ENCODE measurements around the gene NEUROG1. TPM values are rescaled to one million over a fixed set of nuclear protein-coding genes. Genes with fewer than 3 reads are reported as not detected.
A peak's percentile ranks its signal among the peaks of the same experiment; 100 is the strongest.

NEUROG1 gene, protein sequence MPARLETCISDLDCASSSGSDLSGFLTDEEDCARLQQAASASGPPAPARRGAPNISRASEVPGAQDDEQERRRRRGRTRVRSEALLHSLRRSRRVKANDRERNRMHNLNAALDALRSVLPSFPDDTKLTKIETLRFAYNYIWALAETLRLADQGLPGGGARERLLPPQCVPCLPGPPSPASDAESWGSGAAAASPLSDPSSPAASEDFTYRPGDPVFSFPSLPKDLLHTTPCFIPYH
- not detected in 2 replicates for total RNA-seq

DNA sequence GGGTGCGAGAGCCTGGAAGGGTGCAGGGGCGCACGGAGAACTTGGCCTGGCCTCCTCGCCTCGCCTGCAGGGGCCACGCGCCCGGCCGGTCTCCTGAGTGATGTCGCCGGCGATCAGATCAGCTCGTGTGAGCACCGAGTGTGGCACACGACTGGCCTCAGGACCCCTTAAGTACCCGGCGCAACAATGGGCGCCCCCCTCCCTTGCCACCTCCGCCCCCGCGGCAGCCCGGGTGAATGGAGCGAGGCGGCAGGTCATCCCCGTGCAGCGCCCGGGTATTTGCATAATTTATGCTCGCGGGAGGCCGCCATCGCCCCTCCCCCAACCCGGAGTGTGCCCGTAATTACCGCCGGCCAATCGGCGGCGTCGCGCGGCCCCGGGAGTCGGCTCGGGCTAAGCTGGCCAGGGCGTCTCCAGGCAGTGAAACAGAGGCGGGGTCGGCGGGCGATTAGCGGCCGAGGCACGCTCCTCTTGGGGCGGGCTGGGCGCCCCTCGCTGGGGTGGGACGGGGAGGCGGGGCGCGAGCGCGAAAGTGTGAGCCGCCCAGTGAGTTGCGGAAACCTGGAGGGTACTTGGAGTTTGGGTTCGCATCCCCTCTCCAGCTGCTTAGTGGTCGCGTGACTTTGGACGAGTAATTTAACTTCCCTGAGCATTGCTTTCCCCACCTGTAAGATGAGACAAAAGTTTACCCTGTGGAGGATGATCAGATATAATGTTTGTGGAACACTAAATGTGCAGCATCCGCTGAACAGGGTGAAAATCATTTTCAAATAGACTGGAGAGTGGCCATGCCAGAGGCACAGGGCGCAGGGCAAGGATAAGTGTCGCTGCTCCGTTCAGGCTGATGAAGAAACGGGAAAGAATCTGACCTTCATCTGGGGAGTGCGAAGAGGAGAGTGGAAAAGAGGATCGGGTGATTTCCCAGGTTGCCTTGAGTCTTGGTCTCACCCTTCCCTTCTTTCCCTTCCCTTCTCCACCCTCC, at the start of gene NEUROG1:
NEUROG1 (minus strand) TSS at position 145 of the 982 bp plus-strand sequence. CDS start 274 bp downstream, outside the sequence.
- no peak within 1 kb of the TSS for H3K27ac Mint-ChIP-seq
- intact Hi-C loops (cut with micrococcal nuclease), result no loop called here
- H3K9me3 Mint-ChIP-seq, result no peaks in the 10 kb centered on the region
- H3K4me1 Mint-ChIP-seq, result peaks cover 3% of the 10 kb centered on the region
- H3K36me3 Mint-ChIP-seq (ENCODE audit: low read depth), result peaks cover 2% of the 10 kb centered on the region
- peaks cover 79% of the 10 kb centered on the region for H3K27me3 Mint-ChIP-seq
- no peak for DNase-seq
- H3K4me3 Mint-ChIP-seq, result peak within 1 kb of the TSS; percentile 30

DNA sequence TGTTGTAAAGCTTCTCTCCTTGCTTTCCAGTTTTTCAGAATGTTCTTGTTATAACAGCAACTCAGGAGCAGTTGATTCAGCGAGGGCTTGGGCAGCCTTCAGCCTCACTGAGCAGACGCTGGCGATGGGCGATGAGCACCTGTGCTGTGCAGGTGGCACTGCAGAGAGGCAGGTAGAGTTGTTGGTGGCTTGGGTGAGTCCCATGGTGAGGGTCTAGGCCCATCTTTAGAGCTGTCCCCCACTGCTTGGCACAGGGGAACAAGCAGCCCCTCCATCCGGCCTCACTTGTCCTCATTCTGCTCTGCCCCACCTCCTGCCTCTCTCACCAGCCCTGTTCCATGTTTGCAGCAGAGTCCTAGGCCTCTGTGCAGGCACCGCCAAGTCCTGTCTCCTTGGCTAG, 49.2 kb upstream of the NEUROG1 start:
- Mint-ChIP-seq H3K9me3 (no peaks in the 10 kb centered on the region), H3K27ac (no peak overlapping the region), H3K4me3 (no peak overlapping the region), H3K27me3 (peaks cover 22% of the 10 kb centered on the region), H3K4me1 (no peaks in the 10 kb centered on the region), H3K36me3 (ENCODE audit: low read depth) (no peaks in the 10 kb centered on the region)
- DNase-seq, result no peak
- intact Hi-C loops (cut with micrococcal nuclease), result no loop called here

DNA sequence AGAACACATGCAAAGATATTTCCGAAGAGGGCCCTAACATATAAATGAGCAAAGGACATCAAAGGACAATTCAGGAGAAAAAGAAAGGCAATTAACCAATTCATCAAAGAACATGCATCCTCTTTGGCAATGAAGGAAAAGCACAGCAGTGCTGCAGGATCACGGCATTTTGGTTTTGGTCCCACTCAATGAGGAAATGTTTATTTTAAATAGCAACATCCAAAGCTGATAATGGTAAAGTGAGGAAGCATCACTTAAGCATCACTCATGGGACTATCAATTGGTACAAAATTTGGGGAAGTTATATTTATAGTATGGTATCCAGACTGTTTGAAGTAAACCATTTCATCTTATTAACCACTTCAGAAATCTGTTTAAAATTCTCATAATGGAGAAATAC, 48.5 kb upstream of the NEUROG1 start:
- H3K27ac Mint-ChIP-seq, result no peak overlapping the region
- H3K4me3 Mint-ChIP-seq, result no peak overlapping the region
- peaks cover 29% of the 10 kb centered on the region for H3K27me3 Mint-ChIP-seq
- H3K36me3 Mint-ChIP-seq (ENCODE audit: low read depth), result no peaks in the 10 kb centered on the region
- H3K4me1 Mint-ChIP-seq, result no peaks in the 10 kb centered on the region
- no peaks in the 10 kb centered on the region for H3K9me3 Mint-ChIP-seq
- no peak for DNase-seq
- intact Hi-C loops (cut with micrococcal nuclease), result no loop called here

DNA sequence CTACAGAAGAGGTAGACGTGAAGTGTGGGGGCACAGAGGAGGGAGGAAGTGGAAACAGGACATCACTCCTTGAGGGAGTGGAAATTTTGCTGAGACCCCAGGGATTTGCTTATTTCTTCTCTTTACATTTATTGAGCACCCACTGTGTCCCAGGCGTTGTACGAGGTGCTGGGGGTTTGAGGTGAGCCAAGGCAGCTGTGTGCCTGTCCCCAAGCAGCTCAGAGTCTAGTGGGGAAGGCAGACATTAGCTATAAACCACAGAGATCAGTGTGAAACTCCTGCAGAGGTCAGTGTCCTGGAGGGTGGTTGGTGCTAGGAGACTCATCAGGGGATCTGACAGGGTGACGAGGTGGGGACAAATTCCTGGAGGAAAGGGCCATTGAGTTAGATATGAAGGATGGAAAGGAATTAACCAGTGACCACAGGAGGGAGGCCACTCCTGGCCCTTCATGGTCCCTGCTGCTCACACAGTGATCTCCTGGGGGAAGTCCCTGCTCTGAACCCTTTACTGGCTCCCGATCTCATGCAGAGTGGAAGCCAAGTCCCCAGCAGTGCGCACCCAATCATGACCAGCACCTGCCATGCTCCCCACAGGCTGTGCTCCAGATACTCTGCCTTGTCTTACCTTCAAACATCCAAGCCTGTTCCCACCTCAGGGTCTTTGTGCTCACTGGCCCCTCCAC, 46.5 kb upstream of the NEUROG1 start:
- Mint-ChIP-seq H3K27ac (no peak overlapping the region), H3K4me3 (no peak overlapping the region), H3K27me3 (peaks cover 45% of the 10 kb centered on the region), H3K4me1 (no peaks in the 10 kb centered on the region), H3K9me3 (no peaks in the 10 kb centered on the region), H3K36me3 (ENCODE audit: low read depth) (no peaks in the 10 kb centered on the region)
- intact Hi-C loops (cut with micrococcal nuclease), result no loop called here
- no peak for DNase-seq

DNA sequence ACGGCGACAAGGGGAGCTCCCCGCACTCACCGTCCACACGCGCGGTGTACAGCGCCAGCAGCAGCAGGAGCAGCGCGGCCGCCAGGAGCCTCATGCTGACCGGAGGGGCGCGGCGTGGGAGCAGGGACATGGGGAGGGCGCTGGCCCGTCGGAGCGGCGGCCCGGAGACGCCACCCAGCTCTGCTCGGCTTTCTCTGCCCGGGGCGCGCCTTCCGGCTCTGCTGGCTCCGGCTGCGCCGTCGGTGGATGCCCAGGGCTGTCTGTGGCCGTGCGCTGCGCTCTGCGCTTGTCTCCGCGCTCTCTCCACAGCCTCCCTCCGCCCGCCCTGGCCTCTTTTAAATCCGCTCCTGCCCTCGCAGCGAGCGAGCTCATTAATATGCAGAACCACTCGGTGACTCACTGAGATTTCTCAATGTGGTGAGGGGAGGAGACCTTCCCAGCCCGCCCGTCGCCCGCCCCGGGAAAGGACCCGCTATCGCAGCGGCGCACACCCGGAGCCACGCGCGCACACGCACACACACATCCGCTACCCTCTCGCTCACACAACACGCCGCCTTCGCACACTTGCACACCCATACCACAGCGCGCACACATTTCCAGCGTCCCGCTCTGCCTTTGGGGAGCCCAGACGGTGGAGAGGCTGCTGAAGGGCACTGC, 43.0 kb upstream of the NEUROG1 start, which contains the start of gene CXCL14:
CXCL14 (minus strand) TSS at position 307 of the 657 bp plus-strand sequence; CDS start at position 94, 213 bp downstream.
- H3K9me3 Mint-ChIP-seq, result no peaks in the 10 kb centered on the region
- peaks cover 55% of the 10 kb centered on the region for H3K27me3 Mint-ChIP-seq
- H3K36me3 Mint-ChIP-seq (ENCODE audit: low read depth), result no peaks in the 10 kb centered on the region
- no peaks in the 10 kb centered on the region for H3K4me1 Mint-ChIP-seq
- no peak within 1 kb of the TSS for H3K4me3 Mint-ChIP-seq
- H3K27ac Mint-ChIP-seq, result no peak within 1 kb of the TSS
- DNase-seq, result no peak
- intact Hi-C loops (cut with micrococcal nuclease), result no loop called here

DNA sequence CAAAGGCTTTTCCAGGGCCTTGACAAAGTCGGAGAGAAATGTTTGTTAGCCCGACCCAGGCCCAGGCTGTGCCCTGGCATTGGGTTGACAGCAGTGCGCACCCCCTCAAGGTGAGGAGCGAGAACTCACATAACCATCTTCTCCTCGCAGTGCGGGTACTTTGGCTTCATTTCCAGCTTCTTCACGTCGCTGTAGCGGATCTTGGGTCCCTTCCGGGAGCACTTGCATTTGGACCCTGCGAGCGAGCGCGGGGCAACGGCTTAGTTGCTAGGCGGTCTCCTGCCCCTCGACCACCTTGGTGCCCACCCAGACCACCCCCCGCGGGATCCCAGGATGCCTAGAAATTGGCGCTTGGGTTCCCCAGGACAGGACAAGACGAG, 42.5 kb upstream of the NEUROG1 start:
- no peak for DNase-seq
- Mint-ChIP-seq H3K27me3 (peaks cover 54% of the 10 kb centered on the region), H3K9me3 (no peaks in the 10 kb centered on the region), H3K27ac (no peak overlapping the region), H3K4me1 (no peaks in the 10 kb centered on the region), H3K4me3 (no peak overlapping the region), H3K36me3 (ENCODE audit: low read depth) (no peaks in the 10 kb centered on the region)
- intact Hi-C loops (cut with micrococcal nuclease), result no loop called here

DNA sequence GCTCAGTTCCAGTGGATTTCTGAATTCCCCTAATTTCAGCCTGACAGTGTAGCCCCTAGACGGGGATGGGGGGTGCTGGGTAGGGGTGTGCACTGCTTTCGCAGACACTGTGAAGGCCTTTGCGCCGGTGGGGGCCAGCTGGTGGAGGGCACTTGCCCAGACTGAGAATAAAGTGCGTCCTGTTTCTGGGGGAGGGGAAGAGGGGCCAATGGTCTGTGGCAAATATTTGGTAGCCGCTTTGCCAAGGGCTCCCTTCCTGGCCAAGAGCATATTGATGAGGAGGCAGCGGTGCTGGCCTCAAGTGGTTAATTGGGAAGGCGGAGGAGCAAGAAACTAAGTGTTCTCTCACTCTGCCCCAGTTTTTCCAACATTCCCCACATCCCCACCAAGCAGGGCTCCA, 41.7 kb upstream of the NEUROG1 start:
- no peak for DNase-seq
- Mint-ChIP-seq H3K4me1 (no peaks in the 10 kb centered on the region), H3K27ac (no peak overlapping the region), H3K36me3 (ENCODE audit: low read depth) (no peaks in the 10 kb centered on the region), H3K27me3 (peaks cover 50% of the 10 kb centered on the region), H3K4me3 (no peak overlapping the region), H3K9me3 (no peaks in the 10 kb centered on the region)
- intact Hi-C loops (cut with micrococcal nuclease), result no loop called here

DNA sequence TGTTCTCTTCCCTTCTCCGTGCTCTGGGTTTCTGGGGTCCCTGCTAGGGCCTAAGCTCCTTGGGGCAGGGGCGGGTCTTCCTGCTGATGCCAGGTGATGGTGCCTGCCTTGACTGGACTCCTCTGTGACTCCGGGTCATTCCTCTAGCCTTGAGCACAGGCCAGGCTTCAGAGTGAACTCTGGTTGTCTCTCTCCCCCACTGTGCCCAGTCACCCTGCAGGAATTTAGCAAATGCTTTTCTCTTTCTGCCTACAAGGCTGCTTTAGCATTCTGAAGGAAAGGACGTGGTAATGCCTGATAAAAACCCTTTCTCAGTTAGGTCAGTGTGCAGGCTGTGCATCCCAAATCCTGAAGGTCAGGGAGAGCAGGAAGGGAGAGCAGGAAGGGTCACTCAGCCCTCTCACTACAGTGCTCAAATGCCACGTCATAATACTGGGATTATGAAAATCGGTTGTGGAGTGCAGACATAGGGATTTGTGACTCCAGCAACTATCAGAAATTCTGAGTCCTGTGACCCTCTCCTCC, 40.4 kb upstream of the NEUROG1 start:
- Mint-ChIP-seq H3K27me3 (peaks cover 44% of the 10 kb centered on the region), H3K36me3 (ENCODE audit: low read depth) (no peaks in the 10 kb centered on the region), H3K9me3 (no peaks in the 10 kb centered on the region), H3K4me3 (no peak overlapping the region), H3K27ac (no peak overlapping the region), H3K4me1 (no peaks in the 10 kb centered on the region)
- intact Hi-C loops (cut with micrococcal nuclease), result no loop called here
- DNase-seq, result no peak

DNA sequence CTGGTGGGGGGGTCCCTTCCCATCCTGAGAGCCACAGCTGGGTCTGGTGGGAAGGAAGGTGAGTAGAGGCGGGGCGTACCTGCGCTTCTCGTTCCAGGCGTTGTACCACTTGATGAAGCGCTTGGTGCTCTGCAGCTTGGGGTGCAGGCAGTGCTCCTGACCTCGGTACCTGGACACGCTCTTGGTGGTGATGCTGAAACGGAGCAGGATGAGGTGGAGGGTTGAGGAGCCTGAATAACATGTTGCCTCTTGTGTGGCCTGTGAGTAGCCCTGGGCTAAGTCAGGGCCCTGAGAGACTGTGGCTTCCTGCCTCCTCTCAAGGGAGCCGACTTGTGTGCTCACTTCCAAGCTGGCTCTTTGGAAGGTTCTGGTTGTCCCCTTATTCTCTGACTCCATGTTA, 38.7 kb upstream of the NEUROG1 start:
- no peaks in the 10 kb centered on the region for H3K9me3 Mint-ChIP-seq
- H3K27ac Mint-ChIP-seq, result no peak overlapping the region
- H3K4me3 Mint-ChIP-seq, result no peak overlapping the region
- no peak for DNase-seq
- intact Hi-C loops (cut with micrococcal nuclease), result no loop called here
- H3K4me1 Mint-ChIP-seq, result no peaks in the 10 kb centered on the region
- H3K36me3 Mint-ChIP-seq (ENCODE audit: low read depth), result no peaks in the 10 kb centered on the region
- peaks cover 35% of the 10 kb centered on the region for H3K27me3 Mint-ChIP-seq

DNA sequence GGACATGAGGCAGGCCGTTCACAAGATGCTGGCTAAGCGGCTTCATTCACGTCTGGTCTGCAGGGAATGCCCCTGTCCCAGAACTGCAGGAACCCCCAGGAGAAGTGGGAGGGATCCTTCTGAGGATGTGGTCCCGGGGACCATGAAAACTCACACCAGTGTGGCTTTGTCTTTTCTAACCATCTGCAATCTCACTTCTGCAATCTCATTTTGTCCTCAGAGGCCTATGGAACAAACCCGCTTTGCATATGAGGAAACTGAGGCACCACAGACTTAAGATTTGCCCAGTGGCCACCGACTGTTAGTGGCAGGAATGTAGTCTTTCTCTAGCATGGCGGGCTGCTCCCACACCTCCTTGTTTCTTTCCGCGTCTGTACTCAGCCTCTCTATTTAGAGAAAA, 36.1 kb upstream of the NEUROG1 start:
- peaks cover 13% of the 10 kb centered on the region for H3K27me3 Mint-ChIP-seq
- no peak overlapping the region for H3K4me3 Mint-ChIP-seq
- H3K9me3 Mint-ChIP-seq, result no peaks in the 10 kb centered on the region
- intact Hi-C loops (cut with micrococcal nuclease), result no loop called here
- H3K36me3 Mint-ChIP-seq (ENCODE audit: low read depth), result no peaks in the 10 kb centered on the region
- H3K27ac Mint-ChIP-seq, result no peak overlapping the region
- no peak for DNase-seq
- H3K4me1 Mint-ChIP-seq, result peaks cover 2% of the 10 kb centered on the region

DNA sequence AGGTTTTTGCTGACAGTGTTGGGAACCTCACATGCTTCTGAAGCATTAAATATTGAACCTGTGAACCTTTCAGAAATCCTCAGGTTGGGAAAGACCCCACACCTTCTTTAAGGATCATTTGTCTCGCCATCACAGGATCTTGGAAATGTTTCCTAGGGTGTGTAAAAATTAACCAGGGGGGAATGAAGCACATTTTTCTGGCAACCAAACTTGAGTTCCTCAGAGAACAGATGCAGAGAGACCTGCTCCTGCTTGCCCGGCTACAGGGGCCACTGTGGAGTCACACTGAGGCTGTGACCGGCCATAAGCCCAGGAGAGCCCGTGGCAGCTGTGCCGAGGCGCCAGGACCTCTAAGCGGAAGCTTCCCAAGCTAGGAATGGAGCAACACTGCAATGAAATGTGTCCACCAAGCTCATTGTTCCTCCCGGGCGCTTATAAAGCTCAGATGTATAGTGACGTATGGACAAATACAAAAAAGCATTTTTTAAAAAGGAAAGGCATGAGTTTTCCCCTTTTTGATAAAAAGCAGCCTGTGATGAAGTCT, 35.4 kb upstream of the NEUROG1 start:
- no peak for DNase-seq
- Mint-ChIP-seq H3K27me3 (peaks cover 9% of the 10 kb centered on the region), H3K9me3 (no peaks in the 10 kb centered on the region), H3K4me1 (peaks cover 2% of the 10 kb centered on the region), H3K27ac (no peak overlapping the region), H3K4me3 (no peak overlapping the region), H3K36me3 (ENCODE audit: low read depth) (no peaks in the 10 kb centered on the region)
- intact Hi-C loops (cut with micrococcal nuclease), result no loop called here

DNA sequence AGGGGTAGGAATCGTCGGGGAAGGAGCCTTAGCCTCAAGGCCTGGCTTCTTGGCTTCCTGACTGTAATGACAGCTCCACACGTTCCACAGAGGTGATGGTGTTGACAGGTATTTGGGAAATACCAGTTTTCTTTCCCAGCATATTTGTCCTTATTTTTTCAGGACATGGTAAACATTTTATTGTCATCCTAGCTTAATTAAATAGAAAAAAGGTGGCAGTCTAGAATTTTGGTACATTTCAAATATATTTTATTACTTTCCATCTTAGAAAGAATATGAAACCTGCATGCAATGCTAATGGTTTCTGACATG, 34.6 kb upstream of the NEUROG1 start:
- Mint-ChIP-seq H3K27ac (no peak overlapping the region), H3K4me3 (no peak overlapping the region), H3K9me3 (no peaks in the 10 kb centered on the region), H3K4me1 (peaks cover 3% of the 10 kb centered on the region), H3K36me3 (ENCODE audit: low read depth) (no peaks in the 10 kb centered on the region), H3K27me3 (peaks cover 5% of the 10 kb centered on the region)
- intact Hi-C loops (cut with micrococcal nuclease), result no loop called here
- DNase-seq, result no peak

DNA sequence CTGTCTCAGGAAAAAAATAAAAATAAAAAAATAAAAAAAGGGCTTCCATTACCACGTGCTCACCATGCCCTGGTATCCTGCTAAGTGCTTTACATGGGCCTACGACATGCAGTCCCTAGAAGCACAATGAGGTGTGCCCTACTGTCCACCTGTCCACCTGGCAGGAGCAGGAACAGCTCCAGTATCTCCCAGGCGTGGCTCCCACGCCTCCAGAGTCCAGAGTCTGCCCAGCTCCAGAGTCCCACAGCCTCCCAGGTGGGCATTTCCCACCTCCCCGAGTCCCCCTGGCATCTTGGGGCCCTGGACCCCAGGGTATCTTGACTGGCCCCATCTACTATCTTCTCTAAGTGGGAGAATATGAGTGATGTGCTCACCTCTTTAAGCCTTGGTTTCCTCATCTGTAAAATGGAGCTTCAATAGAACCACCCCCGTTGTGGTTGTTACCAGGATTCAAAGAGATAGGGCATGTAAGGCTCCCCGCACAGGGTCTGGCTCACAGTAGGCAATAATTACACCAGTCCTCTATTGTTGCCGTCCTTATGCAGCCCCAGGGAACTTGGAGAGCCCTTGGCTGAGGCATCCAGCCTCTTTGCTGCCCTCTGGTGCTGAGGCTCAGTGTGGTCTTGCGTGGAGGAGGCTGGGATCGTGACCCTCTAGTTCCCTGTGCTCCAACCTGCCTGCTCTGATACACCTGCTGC, 34.1 kb upstream of the NEUROG1 start:
- Mint-ChIP-seq H3K27me3 (peaks cover 10% of the 10 kb centered on the region), H3K4me3 (no peak overlapping the region), H3K27ac (no peak overlapping the region), H3K36me3 (ENCODE audit: low read depth) (no peaks in the 10 kb centered on the region), H3K9me3 (no peaks in the 10 kb centered on the region), H3K4me1 (peaks cover 3% of the 10 kb centered on the region)
- no peak for DNase-seq
- intact Hi-C loops (cut with micrococcal nuclease), result loop anchor here (5.0 kb wide), 1 partner anchor 103 kb away; no protein-coding TSS in a partner anchor

Measured in activated CD4-positive, alpha-beta T cell treated with anti-CD3 and anti-CD28 coated beads, Interleukin-2, amount 10 ng/mL, durations not matched to agents 24 days and 14 days (primary cell).